H9 (cell line): ENCODE data around the gene BAG3. TPM values are rescaled to one million over a fixed set of nuclear protein-coding genes. Genes with fewer than 3 reads are reported as not detected.

Experiments used
- DNase-seq: peaks from one replicate; pipeline ENCODE4 v3.0.0-alpha.2; 2017
- H2AFZ ChIP-seq: one replicate; pipeline ENCODE4 v1.6.1; 2013; ENCODE audit warnings: mild to moderate bottlenecking, low read length, control low read depth, moderate library complexity
- H2AK5ac ChIP-seq: 2 replicates; pipeline ENCODE4 v1.6.1; 2013; ENCODE audit warnings: low read length, control low read depth, mixed read lengths; ENCODE audit not compliant: insufficient read length
- H2BK120ac ChIP-seq: one replicate; pipeline ENCODE4 v1.6.1; 2013; ENCODE audit warnings: low read depth, mild to moderate bottlenecking, low read length, control low read depth, inconsistent platforms; ENCODE audit not compliant: poor library complexity, severe bottlenecking
- H2BK12ac ChIP-seq: 2 replicates; pipeline ENCODE4 v1.6.1; 2013; ENCODE audit warnings: low read length, control low read depth, mixed read lengths, low read depth; ENCODE audit not compliant: insufficient read length
- H2BK15ac ChIP-seq: 2 replicates; pipeline ENCODE4 v1.6.1; 2013; ENCODE audit warnings: low read depth, low read length, control low read depth
- H2BK20ac ChIP-seq: one replicate; pipeline ENCODE4 v1.6.1; 2013; ENCODE audit warnings: low read depth, mild to moderate bottlenecking, low read length, control low read depth, inconsistent platforms; ENCODE audit not compliant: poor library complexity, severe bottlenecking
- H2BK5ac ChIP-seq: 2 replicates; pipeline ENCODE4 v1.6.1; 2013; ENCODE audit warnings: low read length, control low read depth, mixed read lengths; ENCODE audit not compliant: insufficient read length
- H3K14ac ChIP-seq: 2 replicates; pipeline ENCODE4 v1.6.1; 2013; ENCODE audit warnings: low read length, control low read depth; ENCODE audit not compliant: insufficient read depth
- H3K18ac ChIP-seq: 2 replicates; pipeline ENCODE4 v1.6.1; 2013; ENCODE audit warnings: low read depth, mild to moderate bottlenecking, mixed read lengths, low read length, control low read depth; ENCODE audit not compliant: insufficient read length
- H3K23ac ChIP-seq: 2 replicates; pipeline ENCODE4 v1.6.1; 2013; ENCODE audit warnings: low read length, control low read depth, mixed read lengths, low read depth; ENCODE audit not compliant: insufficient read length
- H3K23me2 ChIP-seq: 2 replicates; pipeline ENCODE4 v1.6.1; 2013; ENCODE audit warnings: low read depth, mild to moderate bottlenecking, mixed read lengths, low read length, control low read depth; ENCODE audit not compliant: insufficient read length, poor library complexity, severe bottlenecking
- H3K27ac ChIP-seq: 2 replicates; pipeline ENCODE4 v1.5.1; 2013; ENCODE audit warnings: low read length, control low read depth, mixed read lengths, low read depth; ENCODE audit not compliant: insufficient read length
- H3K27me3 ChIP-seq: 2 replicates; pipeline ENCODE4 v1.6.1; 2013; ENCODE audit warnings: low read length, control low read depth, inconsistent platforms; ENCODE audit not compliant: insufficient read depth
- H3K4ac ChIP-seq: 2 replicates; pipeline ENCODE4 v1.6.1; 2013; ENCODE audit warnings: low read depth, mild to moderate bottlenecking, control low read depth, inconsistent platforms, low read length, moderate library complexity
- H3K4me1 ChIP-seq: 2 replicates; pipeline ENCODE4 v1.6.1; 2013; ENCODE audit warnings: low read length, control low read depth, inconsistent platforms; ENCODE audit not compliant: insufficient read depth
- H3K4me2 ChIP-seq: 2 replicates; pipeline ENCODE4 v1.6.1; 2013; ENCODE audit warnings: low read length, control low read depth, mixed read lengths; ENCODE audit not compliant: insufficient read length, insufficient read depth
- H3K56ac ChIP-seq: 2 replicates; pipeline ENCODE4 v1.6.1; 2013; ENCODE audit warnings: low read depth, mild to moderate bottlenecking, mixed read lengths, low read length, control low read depth; ENCODE audit not compliant: insufficient read length
- H3K79me1 ChIP-seq: 2 replicates; pipeline ENCODE4 v1.6.1; 2013; ENCODE audit warnings: low read depth, mild to moderate bottlenecking, moderate library complexity, low read length, control low read depth, inconsistent platforms; ENCODE audit not compliant: insufficient read depth, poor library complexity, severe bottlenecking
- H3K79me2 ChIP-seq: 2 replicates; pipeline ENCODE4 v1.6.1; 2013; ENCODE audit warnings: low read length, control low read depth, inconsistent platforms; ENCODE audit not compliant: insufficient read depth
- H3K9ac ChIP-seq: 2 replicates; pipeline ENCODE4 v1.6.1; 2013; ENCODE audit warnings: low read length, control low read depth, mixed read lengths; ENCODE audit not compliant: insufficient read length; ENCODE audit errors: extremely low read depth
- H3K9me3 ChIP-seq: one replicate; pipeline ENCODE4 v1.6.1; 2013; ENCODE audit warnings: low read depth, low read length, inconsistent platforms; ENCODE audit not compliant: control insufficient read depth
- H3T11ph ChIP-seq: one replicate; pipeline ENCODE4 v1.6.1; 2013; ENCODE audit warnings: mild to moderate bottlenecking, low read length, control low read depth, inconsistent platforms
- H4K20me1 ChIP-seq: one replicate; pipeline ENCODE4 v1.6.1; 2013; ENCODE audit not compliant: control insufficient read depth, insufficient read length, insufficient read depth
- H4K5ac ChIP-seq: 2 replicates; pipeline ENCODE4 v1.6.1; 2013; ENCODE audit warnings: low read depth, mild to moderate bottlenecking, mixed read lengths, low read length, control low read depth; ENCODE audit not compliant: insufficient read length
- H4K8ac ChIP-seq: replicated peaks from 2 replicates; pipeline ENCODE4 v1.6.1; 2013; ENCODE audit warnings: low read length, control low read depth, mixed read lengths, low read depth; ENCODE audit not compliant: insufficient read length
- H4K91ac ChIP-seq: 2 replicates; pipeline ENCODE4 v1.6.1; 2013; ENCODE audit warnings: low read depth, mild to moderate bottlenecking, moderate library complexity, mixed read lengths, low read length, control low read depth; ENCODE audit not compliant: insufficient read length
- H3K27ac Mint-ChIP-seq, 3 experiments: 2 replicates in 2 of 3; 3 replicates in 1 of 3; pipeline ENCODE4 v1.8.0; 2020 to 2021; ENCODE audit warnings: mixed read lengths in 3 of 3, mild to moderate bottlenecking in 1 of 3, moderate library complexity in 1 of 3
- H3K27me3 Mint-ChIP-seq: 2 replicates; pipeline ENCODE4 v1.8.0; 2021; ENCODE audit warnings: low read depth, mild to moderate bottlenecking, moderate library complexity, mixed read lengths
- H3K36me3 Mint-ChIP-seq, 3 experiments: 2 replicates in 2 of 3; 3 replicates in 1 of 3; pipeline ENCODE4 v1.8.0; 2020 to 2021; ENCODE audit warnings: low read depth in 3 of 3, mixed read lengths in 3 of 3; ENCODE audit not compliant: insufficient read depth in 1 of 3
- H3K4me1 Mint-ChIP-seq, 2 experiments: 2 replicates each; pipeline ENCODE4 v1.8.0; 2020; ENCODE audit warnings: mixed read lengths in 2 of 2
- H3K4me3 Mint-ChIP-seq, 2 experiments: 2 replicates in 1 of 2; 3 replicates in 1 of 2; pipeline ENCODE4 v1.8.0; 2020 to 2021; ENCODE audit warnings: mild to moderate bottlenecking in 2 of 2, mixed read lengths in 2 of 2, moderate library complexity in 1 of 2
- H3K9me3 Mint-ChIP-seq, 2 experiments: 2 replicates in 1 of 2; 3 replicates in 1 of 2; pipeline ENCODE4 v1.8.0; 2020; ENCODE audit warnings: mild to moderate bottlenecking in 2 of 2, mixed read lengths in 2 of 2, moderate library complexity in 1 of 2
- CTCF ChIP-seq: fragments of 200-600 bp; sonication (generic); conservative IDR thresholded peaks from 3 replicates; pipeline ENCODE4 v1.8.0; 2021; ENCODE audit warnings: antibody characterized with exemption, mild to moderate bottlenecking
- WGBS: extraction: QIAGEN DNeasy Blood & Tissue Kit; methylation state at CpG from one replicate; pipeline ENCODE4 v1.1.7; 2013; ENCODE audit warnings: missing lambda C conversion rate, low lambda C conversion rate, mixed read lengths; ENCODE audit not compliant: insufficient read length; ENCODE audit errors: extremely low coverage; 5-methylcytosine and 5-hydroxymethylcytosine counted together
- total RNA-seq: library from RNA; stranded (reverse); gene quantifications from 2 replicates; pipeline ENCODE4 v1.2.1, GENCODE V29; 2021

BAG3 gene
- total RNA-seq, 1 experiment from 2014 or later: 11.4 TPM

GRCh38 chr10:119714484-119714816 lies 63.3 kb downstream of the BAG3 start:
- Mint-ChIP-seq H3K4me3 (no peak overlapping the region), H3K27ac (no peak overlapping the region), H3K27me3 (no peaks in the 10 kb centered on the region), H3K9me3 (peaks cover 22 to 27% of the 10 kb centered on the region in 2 experiments), H3K4me1 (peaks cover 8 to 12% of the 10 kb centered on the region in 2 experiments), H3K36me3 (peaks cover 7 to 25% (median 10%) of the 10 kb centered on the region in 3 experiments)
- Histone ChIP-seq H4K8ac (no peak overlapping the region), H3K79me1 (no peaks in the 10 kb centered on the region), H4K20me1 (no peaks in the 10 kb centered on the region), H2BK120ac (no peak overlapping the region), H3K4ac (no peak overlapping the region), H3K23ac (no peak overlapping the region), H3K56ac (no peak overlapping the region), H3K23me2 (no peaks in the 10 kb centered on the region), H3K9me3 (no peaks in the 10 kb centered on the region), H3K14ac (no peak overlapping the region), H3K27ac (no peak overlapping the region), H3K27me3 (no peaks in the 10 kb centered on the region), H3K79me2 (no peaks in the 10 kb centered on the region), H2BK15ac (no peak overlapping the region), H2BK20ac (no peak overlapping the region), H3K18ac (no peak overlapping the region), H3T11ph (no peak overlapping the region), H3K9ac (no peak overlapping the region), H2BK5ac (no peak overlapping the region), H2BK12ac (no peak overlapping the region), H4K91ac (no peak overlapping the region), H2AK5ac (no peak overlapping the region), H2AFZ (no peak overlapping the region), H4K5ac (no peak overlapping the region), H3K4me1 (no peaks in the 10 kb centered on the region), H3K4me2 (no peak overlapping the region)
- DNase-seq: no peak
- WGBS: no CpG with 5 or more reads among the region's 2 CpGs
- TF ChIP-seq CTCF: no peak
